KMS-11 (cell line): Measurements from ENCODE around the gene AASDH.

Experiments used
- H2AFZ ChIP-seq: fragments of 200-600 bp; sonication (generic); 2 replicates; pipeline ENCODE4 v1.6.1; 2016; ENCODE audit warnings: antibody characterized with exemption, mixed run types, low read depth
- H3K27ac ChIP-seq: fragments of 200-600 bp; sonication (generic); 2 replicates; pipeline ENCODE4 v1.6.1; 2016; ENCODE audit warnings: mild to moderate bottlenecking, mixed run types
- H3K27me3 ChIP-seq: fragments of 200-600 bp; sonication (generic); 2 replicates; pipeline ENCODE4 v1.6.1; 2017; ENCODE audit warnings: mild to moderate bottlenecking, low read depth, mixed run types, moderate library complexity; ENCODE audit not compliant: insufficient read depth
- H3K36me3 ChIP-seq: fragments of 200-600 bp; sonication (generic); 2 replicates; pipeline ENCODE4 v1.6.1; 2017; ENCODE audit warnings: mild to moderate bottlenecking, mixed run types; ENCODE audit not compliant: insufficient read depth
- H3K4me1 ChIP-seq: fragments of 200-600 bp; sonication (generic); 2 replicates; pipeline ENCODE4 v1.6.1; 2016; ENCODE audit warnings: mild to moderate bottlenecking, low read depth, mixed run types; ENCODE audit not compliant: poor library complexity, severe bottlenecking
- H3K4me2 ChIP-seq: fragments of 200-600 bp; sonication (generic); 2 replicates; pipeline ENCODE4 v1.7.0; 2016; ENCODE audit warnings: mild to moderate bottlenecking, mixed run types
- H3K4me3 ChIP-seq: fragments of 200-600 bp; sonication (generic); IDR thresholded peaks from 2 replicates; pipeline ENCODE4 v1.6.1; 2017; ENCODE audit warnings: low read depth, low read length, mixed read lengths; ENCODE audit not compliant: insufficient read depth
- H3K79me2 ChIP-seq: fragments of 200-600 bp; sonication (generic); 2 replicates; pipeline ENCODE4 v1.6.1; 2016; ENCODE audit warnings: low read depth, mixed run types; ENCODE audit not compliant: insufficient read depth
- H3K9ac ChIP-seq: fragments of 200-600 bp; sonication (generic); 2 replicates; pipeline ENCODE4 v1.6.1; 2016; ENCODE audit warnings: mild to moderate bottlenecking, mixed run types
- H4K20me1 ChIP-seq: fragments of 200-600 bp; sonication (generic); 2 replicates; pipeline ENCODE4 v1.6.1; 2016; ENCODE audit warnings: mild to moderate bottlenecking, mixed run types; ENCODE audit not compliant: insufficient read depth
- CTCF ChIP-seq: fragments of 200-600 bp; sonication (generic); conservative IDR thresholded peaks from 2 replicates; pipeline ENCODE4 v1.6.1; 2017; ENCODE audit warnings: low read depth, mild to moderate bottlenecking, antibody characterized with exemption, low read length, moderate library complexity, mixed read lengths

Gene AASDH

DNA sequence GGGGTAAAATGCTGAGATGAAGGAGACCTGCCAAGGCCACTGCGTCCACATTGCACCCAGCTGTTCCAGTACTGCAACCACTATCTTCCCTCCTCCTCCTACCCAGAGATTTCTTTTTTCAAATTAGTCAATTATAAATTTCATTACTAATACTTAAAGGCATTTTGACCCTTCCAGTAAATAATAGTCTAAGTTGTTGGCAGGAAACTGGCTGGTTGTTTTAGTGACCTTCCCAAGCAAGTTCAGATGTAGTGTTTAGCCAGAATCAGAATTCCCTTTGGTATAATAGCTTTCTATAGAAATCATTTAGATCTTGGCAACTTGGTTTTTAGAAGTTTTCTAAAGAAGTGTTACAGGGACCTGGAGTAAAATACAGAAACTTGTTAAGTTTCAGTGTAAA lies 66.0 kb downstream of the AASDH start:
- no peak overlapping the region for H3K4me3 ChIP-seq
- no peaks in the 10 kb centered on the region for H3K4me1 ChIP-seq
- H4K20me1 ChIP-seq: no peaks in the 10 kb centered on the region
- no peak overlapping the region for H3K4me2 ChIP-seq
- H3K36me3 ChIP-seq: no peaks in the 10 kb centered on the region; the same call in 1 of the 2 replicates
- H3K27ac ChIP-seq: no peak overlapping the region
- TF ChIP-seq CTCF: no peak
- H2AFZ ChIP-seq: no peak overlapping the region
- no peaks in the 10 kb centered on the region for H3K27me3 ChIP-seq
- H3K79me2 ChIP-seq: no peaks in the 10 kb centered on the region
- H3K9ac ChIP-seq: no peak overlapping the region

GRCh38 chr4:56320293-56320692 lies 67.0 kb downstream of the AASDH start:
- H2AFZ ChIP-seq: no peak overlapping the region
- H3K4me1 ChIP-seq: no peaks in the 10 kb centered on the region
- no peak overlapping the region for H3K27ac ChIP-seq
- H3K27me3 ChIP-seq: no peaks in the 10 kb centered on the region
- no peak overlapping the region for H3K9ac ChIP-seq
- TF ChIP-seq CTCF: no peak
- H3K36me3 ChIP-seq: no peaks in the 10 kb centered on the region; the same call in 1 of the 2 replicates
- no peak overlapping the region for H3K4me2 ChIP-seq
- H3K79me2 ChIP-seq: no peaks in the 10 kb centered on the region
- no peak overlapping the region for H3K4me3 ChIP-seq
- H4K20me1 ChIP-seq: no peaks in the 10 kb centered on the region

- Histone ChIP-seq H3K79me2 (no peaks in the 10 kb centered on the region), H3K4me3 (no peak overlapping the region), H4K20me1 (no peaks in the 10 kb centered on the region), H3K9ac (no peak overlapping the region), H3K4me2 (no peak overlapping the region), H3K27ac (no peak overlapping the region), H3K27me3 (no peaks in the 10 kb centered on the region), H3K4me1 (no peaks in the 10 kb centered on the region), H2AFZ (no peak overlapping the region), H3K36me3 (no peaks in the 10 kb centered on the region)
- no peak for TF ChIP-seq CTCF
These were observed 68.7 kb downstream of the AASDH start for GRCh38 chr4:56318555-56318954.

- no peak for TF ChIP-seq CTCF
- H2AFZ ChIP-seq: no peak overlapping the region
- no peak overlapping the region for H3K27ac ChIP-seq
- no peak overlapping the region for H3K4me3 ChIP-seq
- H3K4me2 ChIP-seq: no peak overlapping the region
- no peak overlapping the region for H3K9ac ChIP-seq
- no peaks in the 10 kb centered on the region for H4K20me1 ChIP-seq
- no peaks in the 10 kb centered on the region for H3K79me2 ChIP-seq
- no peaks in the 10 kb centered on the region for H3K4me1 ChIP-seq
- no peaks in the 10 kb centered on the region for H3K36me3 ChIP-seq
- H3K27me3 ChIP-seq: no peaks in the 10 kb centered on the region
These were observed 69.5 kb downstream of the AASDH start for GRCh38 chr4:56317749-56318148.
